ENCODE data around the gene OR5D18. TPM values are rescaled to one million over a fixed set of nuclear protein-coding genes. Genes with fewer than 3 reads are reported as not detected.

Gene OR5D18
- not detected in 2 replicates for total RNA-seq (2013; cell fraction: nucleolus; rRNA removed)
- total RNA-seq (2014; rRNA removed) (not detected in 2 replicates), total RNA-seq (2014; rRNA removed; fragmentation: Illumina TruSeq; extraction: Trizol) (not detected in 2 replicates), total RNA-seq (2021) (not detected in 2 replicates), polyA plus RNA-seq (2011; rRNA removed) (not detected in 2 replicates), polyA plus RNA-seq (2014; fragmentation: Illumina TruSeq; extraction: Trizol) (not detected in 2 replicates), polyA plus RNA-seq (2014; fragmentation: Nextera tagmentation; extraction: Ambion mirVana) (not detected), polyA plus RNA-seq (2014; rRNA removed) (not detected in 2 replicates), polyA plus RNA-seq (2016; fragmentation: Nextera tagmentation; extraction: Ambion mirVana) (not detected), polyA minus RNA-seq (2011; rRNA and poly(A)+ RNA removed) (not detected in 2 replicates), Bru-seq, nascent RNA (not detected), BruChase-seq, experiment 1, labeled RNA remaining after a 6-hour chase (not detected), BruChase-seq, experiment 2, labeled RNA remaining after a 2-hour chase (not detected)
- not detected for polyA plus RNA-seq (2011; ENCODE audit: low read depth)
- polyA plus RNA-seq (2011; cell fraction: cytosol; rRNA removed), result not detected in 2 replicates
- polyA plus RNA-seq (2011; cell fraction: nucleus; rRNA removed), result not detected in 2 replicates
- polyA plus RNA-seq (2012), result not detected in 2 replicates
- not detected in 2 replicates for polyA minus RNA-seq (2011; cell fraction: cytosol; rRNA and poly(A)+ RNA removed)
- polyA minus RNA-seq (2011; cell fraction: nucleus; rRNA and poly(A)+ RNA removed), result not detected in 2 replicates
- long read RNA-seq, experiment 1, result 0 reads
- long read RNA-seq, experiment 2, result 0 reads

GRCh38 chr11:55819330-55819729 lies at the start of gene OR5D18:
OR5D18 (plus strand) TSS chr11:55819630; CDS start chr11:55819630, 0 bp downstream.
- ATAC-seq (no peak), DNase-seq (ENCODE audit: low read depth, low spot score) (no peak), FAIRE-seq (no peak)
- in situ Hi-C loops (cut with MboI) (no loop called here), intact Hi-C loops (cut with micrococcal nuclease; ENCODE audit: unreplicated experiment) (loop anchor here (1.0 to 10.0 kb wide), 2 partner anchors 22 to 95 kb away; partner anchors contain the start of gene OR5W2)
- Histone ChIP-seq H2AFZ (ENCODE audit: control insufficient read depth, low read depth, low read length) (no peak within 1 kb of the TSS), H3K9me3 (replicated peaks; ENCODE audit: control insufficient read depth, insufficient read depth, low read length) (no peaks in the 10 kb centered on the region), H3K27ac (ENCODE audit: control insufficient read depth, insufficient read depth) (no peak within 1 kb of the TSS), H3K9ac (ENCODE audit: control insufficient read depth, insufficient read depth, low read length) (no peak within 1 kb of the TSS), H4K20me1 (ENCODE audit: control insufficient read depth, insufficient read depth) (no peaks in the 10 kb centered on the region), H3K4me1 (ENCODE audit: control insufficient read depth, insufficient read depth, low read length) (no peaks in the 10 kb centered on the region), H3K4me2 (ENCODE audit: control insufficient read depth, insufficient read depth) (no peak within 1 kb of the TSS), H3K4me3 (no peak within 1 kb of the TSS), H3K27me3 (replicated peaks in 1 of 2; ENCODE audit: control insufficient read depth in 2 of 2, insufficient read depth in 2 of 2, low read length in 1 of 2) (no peaks in the 10 kb centered on the region), H3K79me2 (ENCODE audit: control insufficient read depth, insufficient read depth, low read length) (no peaks in the 10 kb centered on the region), H3K36me3 (ENCODE audit: control insufficient read depth in 2 of 2, insufficient read depth in 2 of 2, low read length in 1 of 2) (no peaks in the 10 kb centered on the region)
- WGBS (ENCODE audit: insufficient coverage, insufficient replicate concordance, low lambda C conversion rate, missing lambda C conversion rate), result 40% methylated on average over 5 of the region's 5 CpGs
- ChIA-PET SMC1A (ENCODE audit: uncharacterized antibody, unreplicated experiment) (no interaction called here), POLR2A (no interaction called here), CTCF (no interaction called here), RAD21 (ENCODE audit: unreplicated experiment) (no interaction called here)
- no TSS peak for BruUV-seq (replicated peaks)
- TF ChIP-seq HSF1 (IDR thresholded peaks at IDR 0.05; ENCODE audit: low read depth, low read length), result no peak
- TF ChIP-seq ZBTB33 (IDR thresholded peaks at IDR 0.05), result no peak
- TF ChIP-seq, protein P1, sequence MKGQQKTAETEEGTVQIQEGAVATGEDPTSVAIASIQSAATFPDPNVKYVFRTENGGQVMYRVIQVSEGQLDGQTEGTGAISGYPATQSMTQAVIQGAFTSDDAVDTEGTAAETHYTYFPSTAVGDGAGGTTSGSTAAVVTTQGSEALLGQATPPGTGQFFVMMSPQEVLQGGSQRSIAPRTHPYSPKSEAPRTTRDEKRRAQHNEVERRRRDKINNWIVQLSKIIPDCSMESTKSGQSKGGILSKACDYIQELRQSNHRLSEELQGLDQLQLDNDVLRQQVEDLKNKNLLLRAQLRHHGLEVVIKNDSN (IDR thresholded peaks at IDR 0.05; ENCODE audit: borderline replicate concordance, extremely low read length, insufficient read depth, low read depth, low read length), result no peak
- no peak for TF ChIP-seq ZNF274 (IDR thresholded peaks at IDR 0.05; ENCODE audit: insufficient read depth, insufficient read length)
- no peak for TF ChIP-seq IKZF1 (conservative IDR thresholded peaks at IDR 0.05)
- TF ChIP-seq MEF2B (IDR thresholded peaks at IDR 0.05; ENCODE audit: partially characterized antibody, poor library complexity, severe bottlenecking), result no peak
- no peak for TF ChIP-seq NFYA (IDR thresholded peaks at IDR 0.05; ENCODE audit: borderline replicate concordance, low read depth, low read length)
- no peak for TF ChIP-seq BCL11A (IDR thresholded peaks at IDR 0.05; ENCODE audit: low read depth, low read length)
- no peak for TF ChIP-seq CREM (IDR thresholded peaks at IDR 0.05; ENCODE audit: low read depth)
- TF ChIP-seq ESRRA (IDR thresholded peaks at IDR 0.05; ENCODE audit: low read length), result no peak
- TF ChIP-seq PAX8 (IDR thresholded peaks at IDR 0.05), result no peak
- TF ChIP-seq BACH1 (IDR thresholded peaks at IDR 0.05; ENCODE audit: borderline replicate concordance), result no peak
- no peak for TF ChIP-seq KLF5 (IDR thresholded peaks at IDR 0.05; ENCODE audit: partially characterized antibody)
